Astrocyte of the cerebellum (primary cell): ENCODE measurements around the gene RFX4.

ENCODE experiments used
- DNase-seq: peaks from one replicate; pipeline ENCODE4 v3.0.0-alpha.2; 2011; ENCODE audit warnings: low read depth
- H3K4me3 ChIP-seq: 2 replicates; pipeline ENCODE4 v1.5.1; 2011; ENCODE audit warnings: mild to moderate bottlenecking, low read depth, low read length, moderate library complexity
- in situ Hi-C: cut with HindIII; loops from 2 replicates; pipeline ENCODE4 v1.10.0; 2017; ENCODE audit warnings: low sequenced_read_pairs
- TF ChIP-seq, protein P1 (sequence below): IDR thresholded peaks from 2 replicates; pipeline ENCODE4 v1.5.1; 2012; ENCODE audit warnings: low read length, low read depth, moderate library complexity, mild to moderate bottlenecking; ENCODE audit errors: missing control alignments

Gene RFX4

DNA sequence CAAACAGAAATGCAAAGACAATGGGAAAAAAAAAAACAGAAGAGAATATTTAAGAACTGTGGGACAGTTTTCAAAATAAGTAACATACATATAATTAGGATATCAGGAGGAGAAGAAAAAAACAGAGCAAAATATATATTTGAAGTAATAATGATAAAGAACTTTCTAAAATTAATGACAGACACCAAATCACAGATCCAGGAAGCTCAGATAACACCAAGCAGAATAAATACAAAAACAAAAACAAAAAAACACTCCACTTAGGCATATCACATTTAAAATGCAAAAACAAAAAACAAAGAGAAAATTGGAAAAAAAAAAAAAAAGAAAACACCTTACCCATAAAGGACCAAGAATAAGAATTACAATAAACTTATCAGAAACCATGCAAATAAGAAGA, 9.6 kb upstream of the RFX4 start:
- in situ Hi-C loops: no loop called here
- no peak overlapping the region for H3K4me3 ChIP-seq
- TF ChIP-seq, protein P1, sequence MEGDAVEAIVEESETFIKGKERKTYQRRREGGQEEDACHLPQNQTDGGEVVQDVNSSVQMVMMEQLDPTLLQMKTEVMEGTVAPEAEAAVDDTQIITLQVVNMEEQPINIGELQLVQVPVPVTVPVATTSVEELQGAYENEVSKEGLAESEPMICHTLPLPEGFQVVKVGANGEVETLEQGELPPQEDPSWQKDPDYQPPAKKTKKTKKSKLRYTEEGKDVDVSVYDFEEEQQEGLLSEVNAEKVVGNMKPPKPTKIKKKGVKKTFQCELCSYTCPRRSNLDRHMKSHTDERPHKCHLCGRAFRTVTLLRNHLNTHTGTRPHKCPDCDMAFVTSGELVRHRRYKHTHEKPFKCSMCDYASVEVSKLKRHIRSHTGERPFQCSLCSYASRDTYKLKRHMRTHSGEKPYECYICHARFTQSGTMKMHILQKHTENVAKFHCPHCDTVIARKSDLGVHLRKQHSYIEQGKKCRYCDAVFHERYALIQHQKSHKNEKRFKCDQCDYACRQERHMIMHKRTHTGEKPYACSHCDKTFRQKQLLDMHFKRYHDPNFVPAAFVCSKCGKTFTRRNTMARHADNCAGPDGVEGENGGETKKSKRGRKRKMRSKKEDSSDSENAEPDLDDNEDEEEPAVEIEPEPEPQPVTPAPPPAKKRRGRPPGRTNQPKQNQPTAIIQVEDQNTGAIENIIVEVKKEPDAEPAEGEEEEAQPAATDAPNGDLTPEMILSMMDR: no peak
- no peak for DNase-seq

DNA sequence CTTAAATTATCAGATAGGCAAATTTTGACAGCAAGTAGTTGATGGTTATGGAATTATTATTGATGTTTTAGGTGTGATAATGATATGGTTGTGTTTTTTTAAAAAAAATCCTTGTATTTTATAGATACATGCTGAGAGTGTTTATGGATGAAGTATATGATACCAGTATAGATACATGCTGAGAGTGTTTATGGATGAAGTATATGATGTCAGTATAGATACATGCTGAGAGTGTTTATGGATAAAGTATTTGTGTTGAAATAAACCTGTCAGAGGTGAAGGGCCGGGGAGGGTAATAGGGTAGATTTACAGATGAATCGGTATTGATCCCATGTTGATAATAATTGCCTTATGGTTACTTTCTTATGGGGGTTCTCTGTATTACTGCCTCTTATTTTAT, 6.0 kb upstream of the RFX4 start:
- no peak overlapping the region for H3K4me3 ChIP-seq
- TF ChIP-seq, protein P1: no peak
- DNase-seq: no peak
- in situ Hi-C loops: no loop called here

DNA sequence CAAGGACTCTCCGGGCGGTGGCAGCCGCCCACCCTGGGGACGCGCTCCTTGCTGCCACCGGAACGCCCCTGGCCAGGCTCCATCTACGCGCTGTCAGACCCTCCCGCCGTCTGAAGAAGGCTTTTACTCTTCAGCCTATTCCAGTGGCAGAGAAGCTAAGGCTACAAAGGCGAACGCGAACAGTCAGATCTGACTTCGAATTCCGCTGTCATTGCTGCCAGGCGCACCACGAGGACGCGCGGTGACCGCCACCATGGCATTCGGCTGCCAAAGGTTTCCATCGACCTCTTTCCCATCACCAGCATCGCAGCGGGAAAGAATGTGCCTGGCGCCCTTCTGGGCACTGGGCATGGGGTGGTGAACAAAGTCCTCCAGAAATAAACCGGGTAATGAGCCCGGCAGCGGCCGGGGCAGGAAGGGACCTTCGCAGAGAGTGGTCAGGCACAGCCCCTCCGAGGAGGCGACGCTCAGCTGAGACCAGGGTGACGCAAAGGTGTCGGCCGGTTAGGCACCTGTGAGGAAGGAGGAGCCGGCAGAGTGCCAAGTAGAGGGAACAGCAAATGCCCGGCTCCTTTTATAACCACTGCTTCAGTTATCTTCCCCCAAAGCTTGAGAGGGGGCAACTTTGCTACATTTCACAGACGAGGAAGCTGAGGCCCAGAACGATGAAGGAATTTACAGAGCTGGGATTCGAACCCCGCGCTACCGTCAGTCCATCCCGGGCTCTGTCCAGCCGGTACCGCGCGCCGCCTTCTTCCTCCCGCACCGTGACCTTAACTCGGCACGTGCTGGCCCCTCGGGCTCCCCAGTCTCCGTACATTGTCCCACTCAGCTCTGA, 1.9 kb upstream of the RFX4 start:
- in situ Hi-C loops: no loop called here
- H3K4me3 ChIP-seq: no peak overlapping the region
- DNase-seq: no peak
- TF ChIP-seq, protein P1: no peak

DNA sequence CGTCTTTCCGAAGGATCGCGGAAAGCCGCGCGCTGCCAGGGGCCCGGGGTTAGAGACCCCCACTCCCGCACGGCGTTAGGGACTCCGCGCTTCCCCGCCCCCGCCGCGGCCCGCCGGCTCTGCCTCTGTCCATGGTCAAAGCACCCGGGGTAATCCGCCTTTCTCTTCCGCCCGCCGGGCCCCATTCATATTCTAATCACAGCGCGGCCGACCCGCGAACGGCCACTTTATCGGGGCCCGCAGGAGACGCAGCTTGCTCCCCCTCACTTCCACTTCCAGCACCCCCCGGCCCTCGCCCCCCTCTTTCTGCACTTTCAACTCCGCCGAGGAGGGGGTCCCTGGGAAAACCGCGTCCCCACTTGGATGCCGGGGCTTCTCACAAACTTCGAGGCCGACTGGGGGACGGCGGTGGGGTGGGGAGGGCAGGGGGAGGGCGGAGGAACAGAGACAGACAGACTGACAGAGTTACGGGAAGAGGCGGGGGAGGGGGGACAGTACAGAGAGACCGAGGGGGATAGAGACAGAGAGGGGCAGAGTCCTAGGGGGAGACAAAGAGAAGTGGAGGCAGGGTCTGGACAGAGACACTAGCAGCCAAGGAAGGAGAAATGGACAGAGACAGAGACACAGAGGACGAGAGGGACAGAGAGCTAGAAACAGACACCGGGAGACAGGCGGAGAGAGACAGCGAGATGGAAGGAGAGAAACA, 1.1 kb upstream of the RFX4 start:
- in situ Hi-C loops: no loop called here
- no peak for DNase-seq
- TF ChIP-seq, protein P1: no peak

DNA sequence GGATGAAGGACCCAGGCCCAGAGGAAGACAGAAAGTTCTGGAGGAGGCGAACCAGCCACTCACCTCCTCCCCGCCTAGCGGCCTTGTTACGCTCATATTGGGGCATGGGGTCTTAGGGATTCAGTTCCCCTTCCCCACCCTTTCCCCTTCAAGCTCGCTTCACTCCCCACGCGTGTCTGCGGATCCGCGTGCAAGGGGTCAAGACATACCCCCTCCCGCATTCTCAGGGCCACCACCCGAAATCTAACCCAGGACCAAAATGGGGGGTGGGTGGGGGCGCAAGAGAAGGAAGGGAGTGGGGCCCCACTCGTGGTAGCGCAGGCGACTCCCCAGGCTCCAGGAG, 584 bp upstream of the RFX4 start:
- TF ChIP-seq, protein P1: no peak
- H3K4me3 ChIP-seq: no peak overlapping the region
- DNase-seq: no peak
- in situ Hi-C loops: no loop called here

More for the DNA sequence above, 1.1 kb upstream of the RFX4 start:
- no peak overlapping the region for H3K4me3 ChIP-seq

DNA sequence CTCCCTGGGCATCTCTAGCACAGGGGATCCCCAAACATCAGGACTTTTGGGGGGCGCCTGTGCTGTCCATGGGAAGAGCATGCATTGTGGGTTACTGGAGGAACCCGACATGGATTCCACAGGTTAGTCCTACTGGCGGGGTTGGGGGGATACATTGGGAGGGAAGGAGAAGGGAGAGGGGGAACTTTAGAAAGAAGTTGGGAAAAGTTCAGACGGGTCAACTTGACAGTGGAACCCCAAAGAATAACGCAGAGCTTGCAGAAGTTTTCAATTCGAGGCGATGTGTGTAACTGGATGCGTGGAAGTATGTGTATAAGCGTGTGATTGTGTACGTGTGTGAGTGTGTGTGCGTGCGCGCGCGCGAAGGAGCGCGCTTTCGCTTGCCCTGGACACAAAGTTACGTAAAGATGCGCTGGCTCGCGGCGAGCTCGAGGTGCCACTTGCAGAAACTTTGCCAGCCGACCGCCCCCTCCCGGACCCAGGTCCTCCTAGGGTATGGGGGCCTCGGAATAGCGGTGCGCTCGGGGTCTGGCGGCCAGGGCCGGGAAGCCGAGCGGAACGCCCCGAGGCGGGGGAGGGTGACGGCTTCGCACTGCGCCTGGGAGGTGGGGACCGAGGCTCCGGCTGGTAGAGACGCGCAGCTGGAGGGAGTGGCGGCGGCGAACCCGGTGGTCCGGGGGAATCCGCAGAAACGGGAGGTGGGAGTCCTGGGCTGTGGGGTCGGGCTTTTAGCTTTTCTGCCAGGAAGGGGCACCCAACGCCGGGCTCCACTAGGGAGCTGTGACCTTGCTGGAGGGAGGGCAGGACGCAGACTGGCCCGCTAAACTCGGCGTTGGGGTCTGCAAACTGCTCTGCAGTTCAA, 669 bp downstream of the RFX4 start:
- TF ChIP-seq, protein P1: no peak
- H3K4me3 ChIP-seq: peak overlapping the region; percentile 24
- in situ Hi-C loops: no loop called here
- no peak for DNase-seq
